ENCODE measurements around the gene NKD2. TPM values are rescaled to one million over a fixed set of nuclear protein-coding genes. Genes with fewer than 3 reads are reported as not detected.

The NKD2 gene
- total and polyA plus RNA-seq, 11 donors, result 0.56 to 6.6 (median 2.3) TPM

DNA sequence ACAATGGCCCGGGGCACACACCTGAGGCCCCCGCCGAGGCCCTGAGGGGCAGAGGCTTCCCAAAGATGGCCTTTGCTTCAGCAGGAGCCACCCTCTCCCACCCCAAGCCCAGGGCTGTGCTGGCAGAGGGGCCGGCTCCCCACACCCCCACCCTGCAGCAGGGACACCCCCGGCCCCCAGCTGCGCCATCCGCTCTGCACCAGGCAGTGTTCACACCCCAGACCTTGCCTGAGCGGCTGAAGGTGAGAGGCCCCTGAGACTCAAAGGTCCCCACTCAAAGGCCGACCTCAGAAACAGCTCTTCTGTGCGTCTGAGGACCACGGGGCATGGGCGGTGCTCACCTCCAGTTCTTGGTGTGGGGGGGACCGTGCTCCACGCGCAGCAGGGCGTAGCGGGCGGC is 65.6 kb downstream of the NKD2 start:
- Histone ChIP-seq H3K4me3 (no peak overlapping the region), H3K4me1 (no peaks in the 10 kb centered on the region), H3K27me3 (no peaks in the 10 kb centered on the region), H3K36me3 (peaks cover 0 to 67% (median 65%) of the 10 kb centered on the region in 9 donors), H3K9me3 (no peaks in the 10 kb centered on the region), H3K27ac (no peak overlapping the region)
- intact Hi-C loops (cut with DNase I), result no loop called here
- ATAC-seq (peak in 1 of 4 donors; percentile 6), DNase-seq (no peak)
- 90 to 95% (median 93%) methylated on average over 9 to 18 of the region's 18 CpGs for WGBS, 4 donors
- no peak for TF ChIP-seq POLR2A (IDR thresholded peaks at IDR 0.05)
- TF ChIP-seq, protein P1, sequence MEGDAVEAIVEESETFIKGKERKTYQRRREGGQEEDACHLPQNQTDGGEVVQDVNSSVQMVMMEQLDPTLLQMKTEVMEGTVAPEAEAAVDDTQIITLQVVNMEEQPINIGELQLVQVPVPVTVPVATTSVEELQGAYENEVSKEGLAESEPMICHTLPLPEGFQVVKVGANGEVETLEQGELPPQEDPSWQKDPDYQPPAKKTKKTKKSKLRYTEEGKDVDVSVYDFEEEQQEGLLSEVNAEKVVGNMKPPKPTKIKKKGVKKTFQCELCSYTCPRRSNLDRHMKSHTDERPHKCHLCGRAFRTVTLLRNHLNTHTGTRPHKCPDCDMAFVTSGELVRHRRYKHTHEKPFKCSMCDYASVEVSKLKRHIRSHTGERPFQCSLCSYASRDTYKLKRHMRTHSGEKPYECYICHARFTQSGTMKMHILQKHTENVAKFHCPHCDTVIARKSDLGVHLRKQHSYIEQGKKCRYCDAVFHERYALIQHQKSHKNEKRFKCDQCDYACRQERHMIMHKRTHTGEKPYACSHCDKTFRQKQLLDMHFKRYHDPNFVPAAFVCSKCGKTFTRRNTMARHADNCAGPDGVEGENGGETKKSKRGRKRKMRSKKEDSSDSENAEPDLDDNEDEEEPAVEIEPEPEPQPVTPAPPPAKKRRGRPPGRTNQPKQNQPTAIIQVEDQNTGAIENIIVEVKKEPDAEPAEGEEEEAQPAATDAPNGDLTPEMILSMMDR (IDR thresholded peaks at IDR 0.05), result no peak

DNA sequence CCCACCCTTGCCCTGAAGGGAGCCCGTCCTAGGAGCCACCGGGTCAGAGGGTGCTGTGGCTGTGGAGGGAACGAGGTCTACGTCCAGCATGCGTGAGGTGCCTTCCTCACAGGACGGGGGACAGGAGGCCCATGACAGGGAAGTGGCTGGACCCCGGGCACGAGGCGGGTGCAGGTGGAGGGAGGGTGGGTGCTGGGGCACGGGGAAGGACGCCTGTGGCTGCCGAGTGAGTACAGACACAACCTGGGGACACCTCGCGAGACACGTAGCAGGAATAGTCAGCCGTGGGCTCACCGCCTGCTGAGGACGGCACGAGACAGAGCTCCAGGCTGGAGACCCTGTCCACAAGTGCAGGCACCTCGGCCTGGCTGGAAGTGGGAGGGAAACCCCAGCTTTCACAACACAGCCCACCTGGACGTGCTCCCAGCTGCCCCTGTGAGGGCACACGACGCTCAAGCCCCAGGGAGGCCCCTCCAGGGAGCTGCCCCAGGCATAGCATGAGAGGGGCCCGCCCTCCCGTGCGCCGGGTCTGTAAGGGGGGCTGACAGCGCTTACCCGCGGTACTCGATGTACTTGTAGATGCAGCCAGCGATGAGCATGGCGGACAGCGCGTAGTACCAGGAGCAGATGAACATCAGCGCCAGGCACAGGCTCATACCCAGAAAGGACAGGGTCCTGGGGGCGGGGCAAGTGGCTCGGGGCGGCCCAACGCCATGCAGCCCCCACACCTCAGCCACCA is 66.4 kb downstream of the NKD2 start:
- intact Hi-C loops (cut with DNase I), result no loop called here
- peaks cover 0 to 68% (median 66%) of the 10 kb centered on the region in 9 donors for H3K36me3 ChIP-seq
- WGBS, 4 donors, result 86 to 92% (median 88%) methylated on average over 20 to 40 of the region's 40 CpGs

DNA sequence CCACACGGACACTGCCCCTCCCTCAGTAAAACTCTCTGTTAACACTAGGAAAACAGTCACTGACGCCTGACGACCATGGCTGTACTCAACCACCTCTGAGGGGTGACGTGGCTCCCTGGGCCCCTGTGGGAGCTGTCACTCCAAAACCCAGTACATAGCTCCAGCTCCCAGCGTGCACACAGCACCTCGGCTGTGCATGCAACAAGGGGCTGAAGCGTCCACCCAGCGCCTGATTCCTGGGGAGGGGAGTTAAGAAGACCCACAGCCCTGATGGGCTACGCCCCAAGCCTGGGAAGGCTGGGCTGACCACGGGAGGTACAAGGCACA is 66.9 kb downstream of the NKD2 start:
- no peak for DNase-seq
- Histone ChIP-seq H3K9me3 (no peaks in the 10 kb centered on the region), H3K4me1 (peaks cover 0 to 3% (median 0%) of the 10 kb centered on the region in 12 donors), H3K4me3 (no peak overlapping the region), H3K36me3 (peaks cover 0 to 72% (median 69%) of the 10 kb centered on the region in 9 donors), H3K27ac (no peak overlapping the region), H3K27me3 (no peaks in the 10 kb centered on the region)
- intact Hi-C loops (cut with DNase I), result no loop called here
- ATAC-seq, result no peak
- WGBS, 4 donors, result 85 to 93% (median 86%) methylated on average over 5 to 10 of the region's 10 CpGs
- TF ChIP-seq POLR2A (IDR thresholded peaks at IDR 0.05), result no peak

More for the DNA sequence above, 66.4 kb downstream of the NKD2 start:
- TF ChIP-seq, protein P1 (IDR thresholded peaks at IDR 0.05), result no peak
- TF ChIP-seq POLR2A (IDR thresholded peaks at IDR 0.05), result no peak
- H3K27ac ChIP-seq, result no peak overlapping the region
- DNase-seq (no peak), ATAC-seq (peak in 2 of 4 donors; percentile 6)
- no peaks in the 10 kb centered on the region for H3K27me3 ChIP-seq
- H3K9me3 ChIP-seq, result no peaks in the 10 kb centered on the region
- H3K4me3 ChIP-seq, result no peak overlapping the region
- no peaks in the 10 kb centered on the region for H3K4me1 ChIP-seq

DNA sequence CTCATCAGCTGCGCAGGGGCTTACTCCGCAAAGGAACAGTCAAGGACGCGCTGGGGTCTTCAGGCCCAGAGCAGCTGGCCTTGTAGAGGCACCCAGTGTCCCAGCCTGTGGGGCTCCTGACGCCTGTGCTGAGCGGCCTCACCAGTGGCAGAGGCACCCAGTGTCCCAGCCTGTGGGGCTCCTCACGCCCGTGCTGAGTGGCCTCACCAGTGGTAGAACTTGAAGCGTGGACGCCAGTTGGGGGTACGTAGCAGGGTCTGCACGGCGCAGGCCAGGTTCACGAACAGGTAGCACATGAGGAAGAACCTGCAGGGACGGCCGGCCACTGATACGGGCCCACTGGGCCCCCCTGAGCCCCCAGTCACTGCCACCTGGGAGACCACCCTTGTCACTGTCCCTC is 67.3 kb downstream of the NKD2 start:
- Histone ChIP-seq H3K27ac (no peak overlapping the region), H3K4me3 (no peak overlapping the region), H3K27me3 (no peaks in the 10 kb centered on the region), H3K36me3 (peaks cover 0 to 76% (median 73%) of the 10 kb centered on the region in 9 donors), H3K9me3 (no peaks in the 10 kb centered on the region), H3K4me1 (peaks cover 0 to 5% (median 0%) of the 10 kb centered on the region in 12 donors)
- DNase-seq (no peak), ATAC-seq (peak in 2 of 4 donors; percentile 3 to 15)
- intact Hi-C loops (cut with DNase I), result no loop called here
- 94 to 97% (median 95%) methylated on average over 13 to 17 of the region's 17 CpGs for WGBS, 4 donors
- TF ChIP-seq, protein P1 (IDR thresholded peaks at IDR 0.05), result no peak
- TF ChIP-seq POLR2A (IDR thresholded peaks at IDR 0.05), result no peak
